ENCODE measurements around the gene RHBDF2. TPM values are rescaled to one million over a fixed set of nuclear protein-coding genes. Genes with fewer than 3 reads are reported as not detected.

RHBDF2 gene
- total RNA-seq, 1 experiment from 2014 or later = 19.7 TPM

- Histone ChIP-seq H2BK20ac (ENCODE audit: low read depth, low read length, poor library complexity, severe bottlenecking) (no peak overlapping the region), H3K79me2 (ENCODE audit: insufficient read depth, low read length) (no peaks in the 10 kb centered on the region), H3K14ac (ENCODE audit: insufficient read depth, low read length) (no peak overlapping the region), H3K79me1 (ENCODE audit: insufficient read depth, low read depth, low read length, poor library complexity, severe bottlenecking) (no peaks in the 10 kb centered on the region), H3K4me1 (ENCODE audit: insufficient read depth, low read length) (no peaks in the 10 kb centered on the region), H3K27ac (ENCODE audit: insufficient read length, low read depth, low read length) (no peak overlapping the region), H2BK120ac (ENCODE audit: low read depth, low read length, poor library complexity, severe bottlenecking) (no peak overlapping the region), H3K23ac (ENCODE audit: insufficient read length, low read depth, low read length) (no peak overlapping the region), H3K27me3 (ENCODE audit: insufficient read depth, low read length) (no peaks in the 10 kb centered on the region), H3K4me2 (ENCODE audit: insufficient read depth, insufficient read length, low read length) (no peak overlapping the region), H3K9me3 (ENCODE audit: control insufficient read depth, low read depth, low read length) (no peaks in the 10 kb centered on the region), H4K5ac (ENCODE audit: insufficient read length, low read depth, low read length) (no peak overlapping the region), H2AK5ac (ENCODE audit: insufficient read length, low read length) (no peak overlapping the region), H3K4ac (ENCODE audit: low read depth, low read length) (no peak overlapping the region), H2BK15ac (ENCODE audit: low read depth, low read length) (no peak overlapping the region), H2AFZ (ENCODE audit: low read length) (no peak overlapping the region), H2BK12ac (ENCODE audit: insufficient read length, low read depth, low read length) (no peak overlapping the region), H2BK5ac (ENCODE audit: insufficient read length, low read length) (no peak overlapping the region), H3K23me2 (ENCODE audit: insufficient read length, low read depth, low read length, poor library complexity, severe bottlenecking) (no peaks in the 10 kb centered on the region), H3K18ac (ENCODE audit: insufficient read length, low read depth, low read length) (no peak overlapping the region), H3K56ac (ENCODE audit: insufficient read length, low read depth, low read length) (no peak overlapping the region), H3T11ph (ENCODE audit: low read length) (no peak overlapping the region), H3K9ac (ENCODE audit: extremely low read depth, insufficient read length, low read length) (no peak overlapping the region), H4K91ac (ENCODE audit: insufficient read length, low read depth, low read length) (no peak overlapping the region), H4K8ac (replicated peaks; ENCODE audit: insufficient read length, low read depth, low read length) (no peak overlapping the region), H4K20me1 (ENCODE audit: control insufficient read depth, insufficient read depth, insufficient read length) (no peaks in the 10 kb centered on the region)
- no peak overlapping the region for H3K27ac Mint-ChIP-seq
- H3K9me3 Mint-ChIP-seq = no peaks in the 10 kb centered on the region
- DNase-seq = no peak
- H3K36me3 Mint-ChIP-seq (ENCODE audit: insufficient read depth in 1 of 3, low read depth in 3 of 3) = no peaks in the 10 kb centered on the region
- peaks cover 13 to 17% of the 10 kb centered on the region in 2 experiments for H3K4me1 Mint-ChIP-seq
- no CpG with 5 or more reads among the region's 4 CpGs for WGBS (ENCODE audit: extremely low coverage, insufficient read length, low lambda C conversion rate)
- no peak for TF ChIP-seq CTCF (conservative IDR thresholded peaks at IDR 0.05)
- H3K27me3 Mint-ChIP-seq (ENCODE audit: low read depth) = peaks cover 17% of the 10 kb centered on the region
- H3K4me3 Mint-ChIP-seq = no peak overlapping the region
These were observed 41.5 kb downstream of the RHBDF2 start for GRCh38 chr17:76459674-76460073.

All from H9 (cell line).